Renal cortex interstitium (tissue), 11 donors: ENCODE data around the gene MPG. TPM values are rescaled to one million over a fixed set of nuclear protein-coding genes. Genes with fewer than 3 reads are reported as not detected.

Experiments used
- DNase-seq, 11 donors: peaks; one replicate each; pipeline ENCODE4 v3.0.0-alpha.2; 2013; ENCODE audit warnings: low read depth in 9 of 11, low spot score in 4 of 11; ENCODE audit errors: extremely low read depth in 1 of 11
- polyA plus RNA-seq, 3 donors: library from polyadenylated mRNA; unstranded; fragments of 120-200 nt; gene quantifications; one replicate each; pipeline ENCODE4 v1.2.1, GENCODE V29; 2013; ENCODE audit not compliant: insufficient read length in 3 of 3

The MPG gene
- polyA plus RNA-seq, 3 donors = 15.3 to 27.1 (median 26.7) TPM

GRCh38 chr16:62283-62967 lies 15.6 kb upstream of the MPG start:
- no peak for DNase-seq

- DNase-seq = no peak
Measured at GRCh38 chr16:62968-63391, 15.0 kb upstream of the MPG start.

DNA sequence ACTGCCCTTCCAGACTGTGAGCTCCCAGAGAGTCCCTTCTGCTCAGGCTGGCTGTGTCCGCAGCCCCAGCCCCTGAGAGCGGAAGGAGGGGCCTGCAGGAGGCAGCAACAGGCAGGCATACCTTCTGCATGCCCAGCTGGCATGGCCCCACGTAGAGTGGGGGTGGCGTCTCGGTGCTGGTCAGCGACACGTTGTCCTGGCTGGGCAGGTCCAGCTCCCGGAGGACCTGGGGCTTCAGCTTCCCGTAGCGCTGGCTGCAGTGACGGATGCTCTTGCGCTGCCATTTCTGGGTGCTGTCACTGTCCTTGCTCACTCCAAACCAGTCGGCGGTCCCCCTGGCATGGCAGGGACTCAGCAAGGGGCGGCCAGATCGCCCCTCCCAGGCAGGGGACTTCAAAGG lies 14.6 kb upstream of the MPG start:
- DNase-seq = no peak

DNA sequence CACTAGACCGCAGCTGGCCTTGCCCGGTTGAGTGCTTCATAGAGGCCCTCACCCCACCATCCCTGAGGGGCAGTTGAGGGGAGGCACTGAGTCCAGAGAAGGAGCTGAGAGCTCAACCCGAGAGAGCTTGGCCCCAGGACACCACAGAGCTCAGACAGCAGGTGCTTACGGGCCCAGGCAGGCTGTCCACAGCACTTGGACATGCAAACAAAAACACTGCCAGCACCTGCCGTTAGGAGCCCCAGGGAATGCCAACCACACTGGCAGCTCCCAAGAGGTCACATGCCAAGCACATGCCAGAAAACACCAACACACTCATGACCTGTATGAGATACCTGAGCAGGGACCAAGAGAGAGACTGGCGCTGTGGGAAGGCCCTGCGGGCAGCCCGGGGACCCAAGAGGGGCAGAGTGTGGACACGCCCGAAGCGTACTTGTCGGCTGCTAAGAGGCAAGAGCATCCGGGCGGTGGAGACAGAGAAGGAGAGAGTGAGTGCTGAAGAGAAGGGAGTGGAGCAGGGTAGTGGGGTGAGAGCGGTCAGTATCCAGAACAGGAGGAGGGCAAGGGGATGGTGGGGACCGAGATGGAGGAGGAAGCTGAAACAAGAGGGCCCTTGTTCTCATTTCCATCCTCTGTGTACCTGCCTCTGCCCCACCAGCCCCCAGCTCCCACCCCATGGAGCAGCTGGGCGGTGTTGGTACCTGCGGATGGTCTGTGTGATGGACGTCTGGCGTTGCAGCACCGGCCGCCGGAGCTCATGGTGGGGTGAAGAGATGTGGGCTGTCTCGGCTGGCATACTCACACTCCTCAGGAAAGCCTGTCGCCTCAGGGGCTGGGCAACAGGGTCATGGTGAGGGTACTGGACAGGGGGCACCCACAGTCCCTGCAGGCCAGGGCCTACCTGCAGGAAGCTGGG lies 13.8 kb upstream of the MPG start:
- DNase-seq = no peak

DNA sequence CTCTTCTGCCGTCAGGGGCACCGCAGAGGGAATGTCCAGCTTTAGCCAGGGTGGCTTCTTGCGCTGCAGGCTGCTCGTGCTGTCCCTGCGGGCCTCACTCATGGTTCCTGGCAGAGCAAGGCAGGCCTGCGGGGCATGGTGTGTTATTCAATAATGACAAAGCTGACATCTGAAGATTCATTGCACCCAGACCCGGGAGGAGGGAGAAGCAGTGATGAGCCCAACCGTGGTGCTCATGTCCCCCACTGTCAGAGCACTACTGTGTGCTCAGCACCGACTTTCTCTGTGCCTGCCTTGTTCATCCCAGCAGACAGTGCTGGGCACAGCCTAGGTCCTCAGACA lies 13.1 kb upstream of the MPG start:
- DNase-seq = no peak

- DNase-seq = peak in 1 of 11 donors; percentile 57
Measured at GRCh38 chr16:65745-66144, 12.3 kb upstream of the MPG start.

GRCh38 chr16:66309-67182 lies 11.5 kb upstream of the MPG start:
- DNase-seq = no peak

GRCh38 chr16:67183-67791 lies 10.7 kb upstream of the MPG start:
- DNase-seq = no peak

GRCh38 chr16:67884-68789 lies 9.9 kb upstream of the MPG start:
- no peak for DNase-seq

GRCh38 chr16:69181-69580 lies 8.8 kb upstream of the MPG start:
- DNase-seq = no peak

- no peak for DNase-seq
Measured at GRCh38 chr16:71210-71539, 6.8 kb upstream of the MPG start.

GRCh38 chr16:71540-72401 lies 6.3 kb upstream of the MPG start:
- peak in 1 of 11 donors; percentile 49 for DNase-seq

- DNase-seq = no peak
Measured at GRCh38 chr16:72561-73548, 5.2 kb upstream of the MPG start, which contains the start of gene RHBDF1. TSS of gene RHBDF1 (minus strand) at chr16:72631. CDS start at chr16:65015, 7,616 bp downstream.

DNA sequence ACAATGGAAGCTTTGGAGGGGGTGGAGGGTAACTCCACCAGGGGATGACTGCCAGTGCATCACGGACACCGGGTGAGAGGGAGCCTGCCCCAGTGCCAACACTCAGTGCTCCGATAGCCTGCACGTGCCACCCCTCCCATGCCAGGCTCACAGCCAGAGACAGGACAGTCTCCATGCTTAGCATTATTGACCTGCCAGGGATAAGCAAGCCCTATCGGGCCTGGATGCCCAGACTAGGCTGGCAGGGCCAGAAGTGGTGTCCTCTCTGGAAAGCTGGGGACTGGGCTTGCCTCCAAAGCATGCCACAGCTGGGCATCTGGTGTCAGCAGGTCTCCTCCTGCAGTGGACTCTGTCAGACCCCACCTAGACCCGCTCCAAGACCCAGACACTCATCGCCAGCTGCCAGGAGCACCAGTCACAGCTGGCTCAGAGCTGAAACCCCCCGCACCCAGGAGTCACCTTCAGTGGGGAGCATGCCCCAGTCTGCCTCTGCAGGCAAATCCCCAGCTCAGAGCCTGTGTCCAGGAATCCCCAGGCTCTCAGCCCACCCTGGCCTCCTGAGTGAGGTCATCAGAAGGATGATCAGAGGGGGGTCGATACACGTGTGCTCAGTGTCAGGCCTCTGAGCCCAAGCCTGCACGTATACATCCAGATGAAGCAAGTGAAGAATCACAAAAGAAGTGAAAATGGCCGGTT lies 3.8 kb upstream of the MPG start:
- DNase-seq = no peak

DNA sequence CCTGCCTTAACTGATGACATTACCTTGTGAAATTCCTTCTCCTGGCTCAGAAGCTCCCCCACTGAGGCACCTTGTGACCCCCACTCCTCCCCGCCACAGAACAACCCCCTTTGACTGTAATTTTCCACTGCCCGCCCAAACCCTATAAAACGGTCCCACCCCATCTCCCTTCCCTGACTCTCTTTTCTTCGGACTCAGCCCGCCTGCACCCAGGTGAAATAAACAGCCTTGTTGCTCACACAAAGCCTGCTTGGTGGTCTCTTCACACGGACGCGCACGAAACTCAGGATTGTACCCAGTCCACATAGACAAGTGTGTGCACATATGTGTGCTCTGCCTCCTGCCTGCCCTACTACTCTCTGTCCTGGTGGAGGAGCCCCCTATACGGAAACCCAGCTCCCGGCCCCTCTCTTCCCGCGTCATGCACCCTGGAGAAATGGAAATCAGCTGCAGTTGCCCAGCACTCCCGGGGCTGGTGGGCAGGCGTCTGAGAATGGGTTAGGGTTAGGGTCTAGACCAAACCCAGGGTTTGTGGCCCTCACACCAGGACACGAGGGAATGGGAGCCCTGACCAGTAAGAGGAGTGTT lies 3.2 kb upstream of the MPG start:
- no peak for DNase-seq
